Measurements from ENCODE around the gene OR52E1. TPM values are rescaled to one million over a fixed set of nuclear protein-coding genes. Genes with fewer than 3 reads are reported as not detected.

The OR52E1 gene
- total RNA-seq, 1 donor from 2014 or later: not detected

GRCh38 chr11:5092821-5093585, 23.6 kb downstream of the OR52E1 start:
- Mint-ChIP-seq H3K27me3 (ENCODE audit: low read depth) (peaks cover 23% of the 10 kb centered on the region), H3K27ac (ENCODE audit: unreplicated experiment) (no peak overlapping the region), H3K4me1 (peaks cover 4% of the 10 kb centered on the region), H3K9me3 (no peaks in the 10 kb centered on the region), H3K36me3 (ENCODE audit: low read depth) (no peaks in the 10 kb centered on the region), H3K4me3 (no peak overlapping the region)
- no peak for TF ChIP-seq CTCF (conservative IDR thresholded peaks at IDR 0.05)
- DNase-seq (ENCODE audit: low read depth, low spot score): no peak

- no peak for TF ChIP-seq CTCF (conservative IDR thresholded peaks at IDR 0.05)
- H3K27ac Mint-ChIP-seq (ENCODE audit: unreplicated experiment): no peak overlapping the region
- H3K4me1 Mint-ChIP-seq: no peaks in the 10 kb centered on the region
- no peak for DNase-seq (ENCODE audit: low read depth, low spot score)
- H3K4me3 Mint-ChIP-seq: no peak overlapping the region
- no peaks in the 10 kb centered on the region for H3K9me3 Mint-ChIP-seq
- H3K36me3 Mint-ChIP-seq (ENCODE audit: low read depth): no peaks in the 10 kb centered on the region
- H3K27me3 Mint-ChIP-seq (ENCODE audit: low read depth): peaks cover 26% of the 10 kb centered on the region
Observed at GRCh38 chr11:5096011-5096410, 26.6 kb downstream of the OR52E1 start.

GRCh38 chr11:5102246-5102645, 32.9 kb downstream of the OR52E1 start:
- peaks cover 33% of the 10 kb centered on the region for H3K27me3 Mint-ChIP-seq (ENCODE audit: low read depth)

GRCh38 chr11:5103066-5103465, 33.7 kb downstream of the OR52E1 start:
- Mint-ChIP-seq H3K27me3 (ENCODE audit: low read depth) (peaks cover 35% of the 10 kb centered on the region), H3K4me1 (no peaks in the 10 kb centered on the region), H3K9me3 (no peaks in the 10 kb centered on the region), H3K36me3 (ENCODE audit: low read depth) (no peaks in the 10 kb centered on the region), H3K4me3 (no peak overlapping the region), H3K27ac (ENCODE audit: unreplicated experiment) (no peak overlapping the region)
- DNase-seq (ENCODE audit: low read depth, low spot score): no peak
- no peak for TF ChIP-seq CTCF (conservative IDR thresholded peaks at IDR 0.05)

More at GRCh38 chr11:5102246-5102645, 32.9 kb downstream of the OR52E1 start:
- H3K36me3 Mint-ChIP-seq (ENCODE audit: low read depth): no peaks in the 10 kb centered on the region
- TF ChIP-seq CTCF (conservative IDR thresholded peaks at IDR 0.05): no peak
- no peak overlapping the region for H3K4me3 Mint-ChIP-seq
- DNase-seq (ENCODE audit: low read depth, low spot score): no peak
- H3K9me3 Mint-ChIP-seq: no peaks in the 10 kb centered on the region
- no peaks in the 10 kb centered on the region for H3K4me1 Mint-ChIP-seq
- no peak overlapping the region for H3K27ac Mint-ChIP-seq (ENCODE audit: unreplicated experiment)

- no peak for DNase-seq (ENCODE audit: low read depth, low spot score)
- Mint-ChIP-seq H3K27ac (ENCODE audit: unreplicated experiment) (no peak overlapping the region), H3K36me3 (ENCODE audit: low read depth) (no peaks in the 10 kb centered on the region), H3K27me3 (ENCODE audit: low read depth) (peaks cover 24% of the 10 kb centered on the region), H3K9me3 (no peaks in the 10 kb centered on the region), H3K4me3 (no peak overlapping the region), H3K4me1 (no peaks in the 10 kb centered on the region)
- TF ChIP-seq CTCF (conservative IDR thresholded peaks at IDR 0.05): no peak
Observed at GRCh38 chr11:5107285-5107684, 37.9 kb downstream of the OR52E1 start.

Measured in neural crest cell (in vitro differentiated cells).